ENCODE data around the gene TCP1. TPM values are rescaled to one million over a fixed set of nuclear protein-coding genes. Genes with fewer than 3 reads are reported as not detected.
A peak's percentile ranks its signal among the peaks of the same experiment; 100 is the strongest.

The TCP1 gene
- total and polyA plus RNA-seq, 2 of the 13 experiments (the other 11 are each of a cell fraction or from before 2014, with no cell fraction given): 116 to 553 TPM

- peak; percentile 66; the same call in 1 of the 2 replicates for TF ChIP-seq STAT6 (CRISPR knock-in tag; IDR thresholded peaks at IDR 0.05; ENCODE audit: borderline replicate concordance)
- TF ChIP-seq EHMT2 (IDR thresholded peaks at IDR 0.05; ENCODE audit: borderline replicate concordance, low read depth, low read length): no peak
- TF ChIP-seq DDIT3 (CRISPR knock-in tag; IDR thresholded peaks at IDR 0.05): no peak
- no peak for TF ChIP-seq AHDC1 (CRISPR knock-in tag; IDR thresholded peaks at IDR 0.05; ENCODE audit: borderline replicate concordance)
- peak; percentile 70; the same call in 1 of the 2 replicates for TF ChIP-seq SNAPC5 (CRISPR knock-in tag; IDR thresholded peaks at IDR 0.05; ENCODE audit: borderline replicate concordance)
- peak; percentile 79 for TF ChIP-seq MED1 (CRISPR knock-in tag; IDR thresholded peaks at IDR 0.05)
- peak; percentile 79 for TF ChIP-seq GLI4 (CRISPR knock-in tag; IDR thresholded peaks at IDR 0.05; ENCODE audit: borderline replicate concordance)
- TF ChIP-seq KLF12 (CRISPR knock-in tag; IDR thresholded peaks at IDR 0.05; ENCODE audit: borderline replicate concordance): peak; percentile 93
- TF ChIP-seq MTA1 (CRISPR knock-in tag; IDR thresholded peaks at IDR 0.05; ENCODE audit: borderline replicate concordance): no peak
- TF ChIP-seq RFXAP (CRISPR knock-in tag; IDR thresholded peaks at IDR 0.05; ENCODE audit: borderline replicate concordance): peak; percentile 98
- TF ChIP-seq AFF4 (CRISPR knock-in tag; IDR thresholded peaks at IDR 0.05): peak; percentile 85; the same call in 1 of the 2 replicates
- peak; percentile 41 for TF ChIP-seq ZBTB42 (CRISPR knock-in tag; IDR thresholded peaks at IDR 0.05)
- peak; percentile 89 for TF ChIP-seq DBP (CRISPR knock-in tag; IDR thresholded peaks at IDR 0.05; ENCODE audit: not compliant biosample characterization)
Measured at GRCh38 chr6:159761873-159762680, 27.3 kb downstream of the TCP1 start, which contains the start of gene ACAT2 (continued).

Data from HepG2 (cell line).